ENCODE data around the gene ERAP2.

The ERAP2 gene

DNA sequence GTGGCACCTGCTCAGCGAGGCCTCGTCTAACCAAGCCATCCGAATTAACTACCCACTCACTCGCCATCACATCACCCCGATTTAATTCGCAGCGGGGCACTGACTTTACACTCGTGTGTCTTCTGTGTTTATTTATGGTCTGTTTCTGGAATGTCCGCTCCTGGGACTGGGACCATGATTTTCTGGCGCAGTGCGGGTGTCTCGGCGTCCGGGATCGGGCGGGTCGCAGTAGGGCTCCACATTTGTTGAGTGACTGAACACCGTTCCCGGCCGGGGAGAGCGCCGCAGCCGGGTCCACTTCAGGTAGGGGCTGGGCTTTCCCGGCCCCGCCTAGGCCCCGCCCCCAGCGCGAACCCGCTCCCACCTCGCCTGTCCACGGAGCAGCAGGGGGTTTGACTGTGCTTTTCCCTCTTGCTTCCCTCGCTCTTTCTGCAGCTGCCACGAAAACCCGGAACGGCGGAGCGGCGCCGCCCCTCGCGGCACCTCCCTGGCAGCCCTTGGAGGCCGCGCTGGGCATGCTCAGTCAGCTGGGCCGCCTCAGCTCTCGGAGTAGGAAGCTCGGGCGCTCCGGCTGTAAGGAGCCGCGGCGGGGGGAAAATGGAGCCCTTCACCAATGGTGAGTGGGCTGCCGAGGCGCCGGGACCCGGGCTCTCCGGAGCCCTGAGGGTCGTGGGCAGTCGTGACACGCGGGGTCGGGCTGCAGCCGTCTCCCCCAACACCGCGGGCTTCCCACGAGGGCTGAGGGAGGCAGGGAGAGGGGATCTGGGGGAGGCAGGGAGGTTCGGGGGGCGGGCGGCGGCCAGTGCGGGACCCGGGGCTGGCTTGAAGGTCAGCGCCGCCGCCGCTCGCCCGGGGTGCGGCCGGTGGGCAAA is 59.5 kb downstream of the ERAP2 start, which contains the start of gene LNPEP:
TSS of gene LNPEP (plus strand) at position 522 of the 872 bp plus-strand sequence. CDS start at position 598, 76 bp downstream.
- DNase-seq = peak; percentile 98

- DNase-seq = no peak
These were observed 60.4 kb downstream of the ERAP2 start for GRCh38 chr5:96936431-96937320.

GRCh38 chr5:96940586-96940985 is 64.3 kb downstream of the ERAP2 start:
- no peak for DNase-seq

GRCh38 chr5:96941140-96941539 is 64.8 kb downstream of the ERAP2 start:
- DNase-seq = no peak

- no peak for DNase-seq
These were observed 65.8 kb downstream of the ERAP2 start for GRCh38 chr5:96942078-96942477.

DNA sequence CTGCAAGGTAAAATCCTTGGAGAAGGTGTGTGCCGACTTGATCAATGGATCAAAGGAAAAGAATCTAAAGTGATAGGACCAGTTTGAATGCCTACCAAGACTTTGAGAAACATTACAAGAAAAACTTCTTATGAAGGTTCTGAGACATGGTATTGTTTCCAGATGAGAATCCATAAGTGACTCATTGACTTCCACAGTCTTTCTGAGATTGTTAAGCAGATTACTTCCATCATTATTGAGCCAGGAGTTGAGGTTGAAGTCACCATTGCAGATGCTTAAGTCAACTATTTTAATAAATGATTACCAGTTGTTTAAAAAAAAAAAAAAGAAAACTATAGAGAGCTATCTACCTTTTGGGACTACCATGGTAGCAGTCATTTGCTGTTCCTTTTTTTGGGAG is 66.6 kb downstream of the ERAP2 start:
- no peak for DNase-seq

DNA sequence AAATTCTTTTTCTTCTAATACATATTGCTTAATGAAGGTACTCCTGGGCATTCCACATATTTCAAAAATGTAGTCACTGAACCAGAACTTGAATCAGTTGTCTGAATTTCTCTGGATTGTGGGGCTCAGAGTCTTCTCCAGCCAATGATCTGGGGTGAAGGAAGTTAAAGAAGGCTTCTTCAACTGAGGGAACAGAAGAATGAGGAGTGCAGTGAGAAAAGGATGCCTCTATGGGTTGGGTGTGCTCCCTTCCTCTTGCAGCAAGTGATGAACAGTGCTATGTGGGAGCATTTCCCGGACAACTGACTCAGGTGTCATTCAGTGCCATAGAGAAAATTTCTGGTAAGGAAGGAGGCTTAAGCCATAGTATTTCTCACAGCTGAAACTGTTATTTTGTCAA is 67.5 kb downstream of the ERAP2 start:
- no peak for DNase-seq

GRCh38 chr5:96945144-96945897 is 69.0 kb downstream of the ERAP2 start:
- no peak for DNase-seq

GRCh38 chr5:96946381-96946780 is 70.1 kb downstream of the ERAP2 start:
- no peak for DNase-seq

DNA sequence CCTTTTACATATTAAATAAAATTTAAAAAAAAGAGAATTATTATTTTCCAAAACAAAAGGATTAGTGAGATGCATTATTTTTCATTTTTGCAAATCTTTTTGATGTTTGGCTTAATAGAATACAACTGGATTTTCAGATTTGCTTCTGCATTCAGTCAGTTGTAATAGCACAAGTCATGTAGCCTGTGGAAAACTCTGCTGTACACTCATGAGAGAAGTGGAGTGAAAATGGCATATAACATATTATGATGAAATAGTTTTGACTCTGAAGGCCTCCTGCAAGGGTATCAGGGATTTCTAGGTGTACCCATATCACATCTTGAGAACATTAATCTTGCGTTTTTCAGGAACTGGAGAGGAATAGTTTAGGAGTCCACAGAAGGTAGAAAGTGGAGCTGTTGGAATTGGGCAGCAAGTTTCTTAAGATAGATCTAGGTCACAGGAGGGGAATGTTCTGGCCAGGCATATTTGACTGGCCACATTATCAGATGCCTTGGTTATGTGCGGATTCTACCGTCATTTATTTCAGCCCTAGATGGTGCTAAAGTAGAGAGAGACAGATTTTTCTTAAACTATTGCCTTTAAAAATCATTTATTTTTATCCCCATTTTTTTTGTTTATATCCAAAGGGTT is 75.9 kb downstream of the ERAP2 start:
- DNase-seq = no peak

DNA sequence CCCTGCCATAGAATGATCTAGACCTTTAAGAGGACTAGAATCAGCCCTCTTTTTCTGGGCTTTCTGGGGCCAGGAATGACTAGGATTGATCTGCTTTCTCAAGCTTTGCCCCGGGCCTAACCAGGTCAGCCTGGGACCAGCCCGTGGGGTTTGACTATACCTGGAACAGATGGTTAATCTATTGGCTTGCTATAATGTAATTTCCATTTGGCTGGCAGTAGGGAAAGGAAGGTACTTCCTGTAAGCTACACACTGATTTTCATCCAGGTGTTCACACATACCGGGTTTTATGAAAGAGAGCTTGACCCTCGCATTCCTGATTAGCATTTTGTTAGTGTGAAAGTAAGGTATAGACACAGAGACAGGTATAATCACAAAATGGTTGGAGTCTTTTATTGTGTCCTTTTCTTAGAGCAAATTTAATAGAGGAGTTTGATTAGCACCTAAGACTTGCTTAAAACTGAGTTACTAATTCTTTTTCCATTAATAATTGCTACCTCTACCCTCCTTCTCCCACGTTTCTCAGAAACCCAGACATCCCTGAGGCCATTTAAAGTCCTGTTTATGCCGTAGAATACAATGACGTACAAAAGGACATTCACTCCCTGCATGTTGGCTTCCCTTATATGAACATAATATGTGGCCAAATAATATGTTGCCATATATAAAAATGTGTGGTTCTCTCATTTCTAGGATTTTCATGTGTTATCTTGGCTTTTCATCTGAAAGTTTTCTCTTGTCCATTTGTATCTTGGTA is 76.9 kb downstream of the ERAP2 start:
- no peak for DNase-seq

- no peak for DNase-seq
These were observed 81.2 kb downstream of the ERAP2 start for GRCh38 chr5:96957254-96958049.

DNA sequence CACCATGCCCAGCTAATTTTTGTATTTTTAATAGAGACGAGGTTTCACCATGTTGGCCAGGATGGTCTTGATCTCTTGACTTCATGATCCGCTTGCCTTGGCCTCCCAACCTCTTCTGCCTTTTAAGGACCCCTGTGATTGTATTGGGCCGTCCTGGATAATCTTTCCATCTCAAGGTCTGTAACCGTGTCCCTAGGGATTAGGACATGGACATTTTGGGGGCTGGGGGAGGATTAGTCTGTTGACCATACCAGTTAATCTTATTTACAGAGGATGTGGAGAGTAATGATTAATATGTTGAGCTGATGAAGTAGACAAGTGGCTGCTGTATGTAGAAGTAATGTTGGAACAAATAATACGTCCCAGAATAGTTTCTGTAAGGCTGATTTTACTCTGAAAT is 82.7 kb downstream of the ERAP2 start:
- no peak for DNase-seq

DNA sequence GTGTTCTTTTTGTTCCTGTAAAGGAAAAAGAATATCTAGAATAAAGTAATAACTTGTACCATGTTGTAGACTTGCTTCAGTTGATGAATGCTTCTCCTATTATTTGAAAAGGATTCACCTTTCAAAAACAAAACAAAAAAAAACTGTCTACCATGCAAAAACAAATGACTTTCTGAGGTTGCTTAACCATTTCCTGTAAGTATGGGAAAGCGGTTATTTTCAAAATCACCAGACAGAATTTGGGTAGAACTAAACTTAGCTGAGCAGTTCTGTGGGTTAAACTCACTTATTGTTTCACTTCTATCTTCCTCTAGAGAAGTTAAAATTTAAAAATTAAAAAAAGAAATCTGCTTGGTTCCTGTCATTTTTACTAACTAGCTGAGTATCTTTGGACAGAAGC is 84.8 kb downstream of the ERAP2 start:
- no peak for DNase-seq

- no peak for DNase-seq
These were observed 86.3 kb downstream of the ERAP2 start for GRCh38 chr5:96962540-96962991.

DNA sequence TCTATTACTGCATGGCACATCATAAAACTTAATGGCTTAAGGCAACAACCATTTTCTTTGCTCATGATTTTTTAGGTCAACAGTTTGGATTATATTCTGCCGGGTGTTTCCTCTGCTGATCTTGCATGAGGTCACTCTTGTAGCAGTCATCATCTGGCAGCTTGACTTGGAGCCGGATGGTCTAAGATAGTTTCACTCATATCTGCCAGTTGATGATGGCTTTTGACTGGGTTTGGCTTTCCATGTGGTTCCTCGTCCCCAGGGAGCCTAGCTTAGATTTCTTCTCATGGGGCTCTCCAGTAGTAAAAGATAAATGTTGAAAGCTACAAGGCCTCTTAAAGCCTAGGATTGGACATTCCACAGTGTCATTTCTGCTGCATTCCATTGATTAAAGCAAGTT is 87.0 kb downstream of the ERAP2 start:
- DNase-seq = no peak

DNA sequence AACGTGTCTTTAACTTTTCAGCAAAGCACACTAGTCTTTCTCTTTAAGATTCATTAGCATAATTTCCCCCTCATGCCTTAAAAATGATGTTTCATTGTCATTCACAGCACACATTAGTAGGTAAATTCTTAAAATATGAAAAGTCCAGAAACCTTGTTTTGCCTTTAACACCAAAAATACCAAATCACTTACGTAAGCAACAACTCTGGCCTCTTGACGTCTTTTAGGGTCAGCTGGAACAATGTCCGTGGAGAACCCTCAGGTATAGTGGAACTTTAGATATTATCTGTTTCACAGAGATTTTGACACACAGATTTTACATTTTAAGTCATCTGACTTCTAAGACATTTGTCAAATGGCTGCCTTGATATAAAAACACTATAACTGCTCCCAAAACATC is 90.5 kb downstream of the ERAP2 start:
- no peak for DNase-seq

GRCh38 chr5:96967400-96967799 is 91.1 kb downstream of the ERAP2 start:
- no peak for DNase-seq

DNA sequence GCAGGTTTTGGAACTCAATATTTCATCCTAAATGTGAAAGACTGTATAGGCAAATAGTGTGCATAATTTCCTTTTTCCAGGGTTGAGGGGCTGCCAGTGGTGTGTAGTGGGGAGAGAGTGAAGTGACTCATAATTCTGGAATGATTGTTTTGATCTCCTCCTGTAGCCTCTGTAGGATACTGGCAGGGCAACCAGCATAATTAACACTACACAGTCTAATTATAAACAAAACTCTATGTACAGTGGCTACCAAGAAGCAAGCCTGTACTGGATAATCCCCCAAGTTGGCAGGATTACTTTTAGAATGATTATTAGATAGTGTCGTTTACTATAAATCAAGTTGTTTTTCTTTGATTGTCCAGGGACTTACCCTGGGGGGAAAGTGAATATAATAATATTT is 91.8 kb downstream of the ERAP2 start:
- DNase-seq = peak; percentile 64

DNA sequence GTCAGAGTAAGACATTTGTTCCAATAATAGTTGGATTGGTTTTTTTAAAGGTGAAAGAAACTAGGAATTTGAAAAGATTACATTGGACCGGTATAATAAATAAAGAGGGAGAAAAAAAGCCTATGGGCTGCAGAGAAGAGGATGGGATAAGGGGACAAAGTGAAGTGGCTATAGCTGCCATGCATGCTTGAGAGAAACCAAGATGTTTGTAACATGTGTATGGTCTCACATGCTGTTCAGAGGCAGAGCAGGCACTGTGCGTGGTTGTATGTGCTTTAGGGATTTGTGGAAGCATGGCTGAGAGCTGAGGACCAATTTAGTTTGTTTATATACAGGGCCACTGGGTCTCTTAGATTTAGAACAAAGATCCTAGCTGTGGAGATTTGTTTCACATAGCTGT is 92.3 kb downstream of the ERAP2 start:
- no peak for DNase-seq
